H7 (cell line): ENCODE data around the gene EXOC4. TPM values are rescaled to one million over a fixed set of nuclear protein-coding genes. Genes with fewer than 3 reads are reported as not detected.

ENCODE experiments used
- DNase-seq: peaks from one replicate; pipeline ENCODE4 v3.0.0; 2012
- H3K27me3 ChIP-seq: 2 replicates; pipeline ENCODE4 v1.6.0; 2011; ENCODE audit warnings: mild to moderate bottlenecking, low read length; ENCODE audit not compliant: control insufficient read depth, insufficient read depth
- H3K36me3 ChIP-seq: replicated peaks from 2 replicates; pipeline ENCODE4 v1.5.1; 2011; ENCODE audit warnings: low read length; ENCODE audit not compliant: control insufficient read depth, insufficient read depth
- H3K4me3 ChIP-seq: 2 replicates; pipeline ENCODE4 v1.5.1; 2011; ENCODE audit warnings: low read depth, mild to moderate bottlenecking, control low read depth, low read length, moderate library complexity; ENCODE audit not compliant: insufficient read depth
- total RNA-seq: library from RNA; depleted of rRNA; stranded (reverse); fragments of >200 nt; shearing (Covaris generic); gene quantifications from 2 replicates; pipeline ENCODE4 v1.2.3, GENCODE V29; 2014

EXOC4 gene
- total RNA-seq, 1 experiment from 2014 or later = 44.8 TPM

- Histone ChIP-seq H3K4me3 (no peak overlapping the region), H3K27me3 (no peaks in the 10 kb centered on the region), H3K36me3 (no peaks in the 10 kb centered on the region)
- DNase-seq = no peak
These were observed 795.3 kb downstream of the EXOC4 start for GRCh38 chr7:134048166-134048565.

GRCh38 chr7:134051020-134051419 is 798.1 kb downstream of the EXOC4 start:
- Histone ChIP-seq H3K4me3 (no peak overlapping the region), H3K27me3 (no peaks in the 10 kb centered on the region), H3K36me3 (no peaks in the 10 kb centered on the region)
- DNase-seq = no peak

- H3K4me3 ChIP-seq = no peak overlapping the region
- H3K27me3 ChIP-seq = no peaks in the 10 kb centered on the region
- DNase-seq = no peak
These were observed 803.9 kb downstream of the EXOC4 start for GRCh38 chr7:134056816-134057215.

GRCh38 chr7:134058521-134058920 is 805.6 kb downstream of the EXOC4 start:
- H3K27me3 ChIP-seq = no peaks in the 10 kb centered on the region
- DNase-seq = no peak
- H3K36me3 ChIP-seq = no peaks in the 10 kb centered on the region
- H3K4me3 ChIP-seq = no peak overlapping the region

More at GRCh38 chr7:134056816-134057215, 803.9 kb downstream of the EXOC4 start:
- H3K36me3 ChIP-seq = no peaks in the 10 kb centered on the region

GRCh38 chr7:134058980-134059379 is 806.1 kb downstream of the EXOC4 start:
- peak; percentile 19 for DNase-seq
- Histone ChIP-seq H3K36me3 (no peaks in the 10 kb centered on the region), H3K4me3 (no peak overlapping the region), H3K27me3 (no peaks in the 10 kb centered on the region)

- Histone ChIP-seq H3K36me3 (no peaks in the 10 kb centered on the region), H3K27me3 (no peaks in the 10 kb centered on the region), H3K4me3 (no peak overlapping the region)
- DNase-seq = no peak
These were observed 807.0 kb downstream of the EXOC4 start for GRCh38 chr7:134059921-134060320.

- DNase-seq = no peak
- no peaks in the 10 kb centered on the region for H3K27me3 ChIP-seq
- no peak overlapping the region for H3K4me3 ChIP-seq
- H3K36me3 ChIP-seq = no peaks in the 10 kb centered on the region
These were observed 808.0 kb downstream of the EXOC4 start for GRCh38 chr7:134060874-134061273.

GRCh38 chr7:134062460-134062859 is 809.6 kb downstream of the EXOC4 start:
- no peak for DNase-seq
- no peaks in the 10 kb centered on the region for H3K36me3 ChIP-seq
- H3K27me3 ChIP-seq = no peaks in the 10 kb centered on the region
- no peak overlapping the region for H3K4me3 ChIP-seq

GRCh38 chr7:134065415-134065814 is 812.5 kb downstream of the EXOC4 start:
- H3K36me3 ChIP-seq = no peaks in the 10 kb centered on the region
- DNase-seq = no peak
- H3K4me3 ChIP-seq = no peak overlapping the region
- H3K27me3 ChIP-seq = no peaks in the 10 kb centered on the region

GRCh38 chr7:134067164-134067563 is 814.3 kb downstream of the EXOC4 start:
- Histone ChIP-seq H3K4me3 (no peak overlapping the region), H3K36me3 (no peaks in the 10 kb centered on the region), H3K27me3 (no peaks in the 10 kb centered on the region)
- DNase-seq = no peak

- Histone ChIP-seq H3K4me3 (no peak overlapping the region), H3K27me3 (no peaks in the 10 kb centered on the region), H3K36me3 (no peaks in the 10 kb centered on the region)
- no peak for DNase-seq
These were observed 815.8 kb downstream of the EXOC4 start for GRCh38 chr7:134068670-134069069.

- no peaks in the 10 kb centered on the region for H3K27me3 ChIP-seq
- H3K4me3 ChIP-seq = no peak overlapping the region
- DNase-seq = no peak
These were observed 816.3 kb downstream of the EXOC4 start for GRCh38 chr7:134069187-134069586.

GRCh38 chr7:134070673-134071072 is 817.8 kb downstream of the EXOC4 start:
- Histone ChIP-seq H3K36me3 (no peaks in the 10 kb centered on the region; the same call in 1 of the 2 replicates), H3K27me3 (no peaks in the 10 kb centered on the region), H3K4me3 (no peak overlapping the region)
- no peak for DNase-seq

More at GRCh38 chr7:134069187-134069586, 816.3 kb downstream of the EXOC4 start:
- H3K36me3 ChIP-seq = no peaks in the 10 kb centered on the region

- Histone ChIP-seq H3K4me3 (no peak overlapping the region), H3K36me3 (no peaks in the 10 kb centered on the region; the same call in 1 of the 2 replicates), H3K27me3 (no peaks in the 10 kb centered on the region)
- no peak for DNase-seq
These were observed 818.8 kb downstream of the EXOC4 start for GRCh38 chr7:134071355-134072331.

- no peak overlapping the region for H3K4me3 ChIP-seq
- H3K36me3 ChIP-seq = no peaks in the 10 kb centered on the region; the same call in 1 of the 2 replicates
- no peak for DNase-seq
- H3K27me3 ChIP-seq = no peaks in the 10 kb centered on the region
These were observed 820.4 kb downstream of the EXOC4 start for GRCh38 chr7:134073276-134073675.
